Stimulated activated CD4-positive, alpha-beta T cell treated with anti-CD3 and anti-CD28 coated beads, Interleukin-12 subunit alpha, Interleukin-12 subunit beta, amount 100 ng/mL, for 48 hours (primary cell): Measurements from ENCODE around the gene TGFBRAP1.

Experiments
- DNase-seq, 3 donors: peaks; one replicate each; pipeline ENCODE4 v3.0.0-alpha.2; 2020; ENCODE audit warnings: low read depth in 2 of 3, low spot score in 1 of 3

Gene TGFBRAP1

GRCh38 chr2:105321875-105322646 is 7.5 kb downstream of the TGFBRAP1 start:
- DNase-seq: no peak

GRCh38 chr2:105320651-105321215 is 8.8 kb downstream of the TGFBRAP1 start:
- no peak for DNase-seq

- no peak for DNase-seq
These were observed 11.6 kb downstream of the TGFBRAP1 start for GRCh38 chr2:105317937-105318336.

GRCh38 chr2:105315314-105315713 is 14.2 kb downstream of the TGFBRAP1 start:
- no peak for DNase-seq

GRCh38 chr2:105313877-105314276 is 15.7 kb downstream of the TGFBRAP1 start:
- DNase-seq: no peak

GRCh38 chr2:105309147-105309545 is 20.4 kb downstream of the TGFBRAP1 start:
- DNase-seq: no peak

GRCh38 chr2:105308382-105309146 is 21.0 kb downstream of the TGFBRAP1 start:
- DNase-seq: no peak

- DNase-seq: no peak
These were observed 21.6 kb downstream of the TGFBRAP1 start for GRCh38 chr2:105307962-105308361.

GRCh38 chr2:105307550-105307949 is 22.0 kb downstream of the TGFBRAP1 start:
- no peak for DNase-seq

- no peak for DNase-seq
These were observed 22.4 kb downstream of the TGFBRAP1 start for GRCh38 chr2:105307146-105307545.

GRCh38 chr2:105301646-105302045 is 27.9 kb downstream of the TGFBRAP1 start:
- no peak for DNase-seq

- no peak for DNase-seq
These were observed 30.2 kb downstream of the TGFBRAP1 start for GRCh38 chr2:105299290-105299689.

GRCh38 chr2:105298017-105298416 is 31.5 kb downstream of the TGFBRAP1 start:
- DNase-seq: no peak

- no peak for DNase-seq
These were observed 32.3 kb downstream of the TGFBRAP1 start for GRCh38 chr2:105297216-105297615.

GRCh38 chr2:105296017-105296611 is 33.4 kb downstream of the TGFBRAP1 start:
- no peak for DNase-seq

- peak in 2 of 3 donors; percentile 7 to 11 for DNase-seq
These were observed 34.6 kb downstream of the TGFBRAP1 start for GRCh38 chr2:105294844-105295481.

- no peak for DNase-seq
These were observed 35.5 kb downstream of the TGFBRAP1 start for GRCh38 chr2:105294046-105294445.

- DNase-seq: no peak
These were observed 37.6 kb downstream of the TGFBRAP1 start for GRCh38 chr2:105291981-105292380.

GRCh38 chr2:105290981-105291660 is 38.4 kb downstream of the TGFBRAP1 start:
- DNase-seq: no peak

GRCh38 chr2:105288133-105288532 is 41.4 kb downstream of the TGFBRAP1 start:
- DNase-seq: no peak

- peak; percentile 5 to 12 (median 12) for DNase-seq
These were observed 41.8 kb downstream of the TGFBRAP1 start for GRCh38 chr2:105287692-105288091.
